Measurements from ENCODE around the gene BAHCC1. TPM values are rescaled to one million over a fixed set of nuclear protein-coding genes. Genes with fewer than 3 reads are reported as not detected.

The BAHCC1 gene
- total RNA-seq, 1 donor = 11.2 TPM

DNA sequence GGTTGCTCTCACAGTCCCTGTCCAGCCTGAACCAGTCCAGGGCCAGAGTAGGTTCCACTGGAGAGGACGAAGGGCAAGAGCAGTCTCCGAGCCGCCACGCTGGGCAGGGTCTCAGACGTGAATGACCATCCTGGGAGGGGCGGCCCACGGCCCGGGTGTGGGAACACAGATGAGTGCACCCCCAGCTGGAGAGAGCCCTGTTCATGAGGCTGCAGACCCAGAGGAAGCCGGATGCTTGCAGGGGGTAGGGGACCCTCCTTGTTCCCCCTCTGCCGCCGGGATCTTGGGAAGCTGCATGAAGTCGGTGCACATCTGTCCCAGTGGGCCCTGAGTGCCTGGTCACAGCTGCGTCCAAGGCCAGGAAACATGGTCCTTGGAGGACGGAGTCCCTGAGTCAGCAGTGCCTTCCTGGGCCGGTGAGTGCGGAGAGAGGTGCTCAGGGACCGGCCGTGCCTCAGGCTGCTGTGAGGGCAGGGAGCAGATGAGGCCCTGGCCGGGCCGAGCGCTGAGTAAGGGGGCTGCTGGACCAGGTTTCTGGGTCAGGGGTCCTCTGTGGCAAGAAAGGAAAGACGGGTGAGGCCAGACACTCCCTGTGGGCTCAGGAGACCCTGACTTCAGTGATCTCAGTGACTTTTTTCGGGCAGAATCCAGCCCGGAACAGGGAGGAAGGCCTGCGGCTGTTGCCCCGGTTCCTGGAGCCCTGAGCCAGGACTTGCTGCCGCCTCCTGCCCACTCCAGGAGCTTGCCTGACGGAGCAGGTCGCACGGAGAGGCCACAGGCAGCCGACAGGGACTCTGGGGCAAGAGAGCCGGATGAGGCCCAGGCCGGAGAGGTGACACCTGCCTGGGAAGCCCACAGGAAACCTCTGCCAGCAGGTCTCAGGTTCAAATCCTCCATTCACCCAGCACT lies 71.6 kb downstream of the BAHCC1 start:
- no peak for DNase-seq (ENCODE audit: insufficient read length, low spot score, missing footprints)
- H3K9me3 ChIP-seq (ENCODE audit: low read depth, low read length) = no peaks in the 10 kb centered on the region
- TF ChIP-seq, protein P1, sequence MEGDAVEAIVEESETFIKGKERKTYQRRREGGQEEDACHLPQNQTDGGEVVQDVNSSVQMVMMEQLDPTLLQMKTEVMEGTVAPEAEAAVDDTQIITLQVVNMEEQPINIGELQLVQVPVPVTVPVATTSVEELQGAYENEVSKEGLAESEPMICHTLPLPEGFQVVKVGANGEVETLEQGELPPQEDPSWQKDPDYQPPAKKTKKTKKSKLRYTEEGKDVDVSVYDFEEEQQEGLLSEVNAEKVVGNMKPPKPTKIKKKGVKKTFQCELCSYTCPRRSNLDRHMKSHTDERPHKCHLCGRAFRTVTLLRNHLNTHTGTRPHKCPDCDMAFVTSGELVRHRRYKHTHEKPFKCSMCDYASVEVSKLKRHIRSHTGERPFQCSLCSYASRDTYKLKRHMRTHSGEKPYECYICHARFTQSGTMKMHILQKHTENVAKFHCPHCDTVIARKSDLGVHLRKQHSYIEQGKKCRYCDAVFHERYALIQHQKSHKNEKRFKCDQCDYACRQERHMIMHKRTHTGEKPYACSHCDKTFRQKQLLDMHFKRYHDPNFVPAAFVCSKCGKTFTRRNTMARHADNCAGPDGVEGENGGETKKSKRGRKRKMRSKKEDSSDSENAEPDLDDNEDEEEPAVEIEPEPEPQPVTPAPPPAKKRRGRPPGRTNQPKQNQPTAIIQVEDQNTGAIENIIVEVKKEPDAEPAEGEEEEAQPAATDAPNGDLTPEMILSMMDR (IDR thresholded peaks at IDR 0.05; ENCODE audit: extremely low read depth, low read depth, low read length) = no peak
- H4K20me1 ChIP-seq (ENCODE audit: insufficient read depth, low read length) = no peaks in the 10 kb centered on the region
- H3K27ac ChIP-seq (ENCODE audit: low read depth, low read length) = no peak overlapping the region
- H3K79me2 ChIP-seq (ENCODE audit: insufficient read depth, low read length) = no peaks in the 10 kb centered on the region
- H3K36me3 ChIP-seq (ENCODE audit: insufficient read depth, low read length) = no peaks in the 10 kb centered on the region
- no peaks in the 10 kb centered on the region for H3K27me3 ChIP-seq (ENCODE audit: insufficient read depth, low read length)
- H3K4me1 ChIP-seq (ENCODE audit: insufficient read depth, low read length) = peaks cover 6% of the 10 kb centered on the region
- H3K4me3 ChIP-seq (ENCODE audit: insufficient read depth, low read length) = no peak overlapping the region
- no peak overlapping the region for H3K4me2 ChIP-seq (ENCODE audit: insufficient read depth, low read length)
- no peak overlapping the region for H2AFZ ChIP-seq (ENCODE audit: low read length)

DNA sequence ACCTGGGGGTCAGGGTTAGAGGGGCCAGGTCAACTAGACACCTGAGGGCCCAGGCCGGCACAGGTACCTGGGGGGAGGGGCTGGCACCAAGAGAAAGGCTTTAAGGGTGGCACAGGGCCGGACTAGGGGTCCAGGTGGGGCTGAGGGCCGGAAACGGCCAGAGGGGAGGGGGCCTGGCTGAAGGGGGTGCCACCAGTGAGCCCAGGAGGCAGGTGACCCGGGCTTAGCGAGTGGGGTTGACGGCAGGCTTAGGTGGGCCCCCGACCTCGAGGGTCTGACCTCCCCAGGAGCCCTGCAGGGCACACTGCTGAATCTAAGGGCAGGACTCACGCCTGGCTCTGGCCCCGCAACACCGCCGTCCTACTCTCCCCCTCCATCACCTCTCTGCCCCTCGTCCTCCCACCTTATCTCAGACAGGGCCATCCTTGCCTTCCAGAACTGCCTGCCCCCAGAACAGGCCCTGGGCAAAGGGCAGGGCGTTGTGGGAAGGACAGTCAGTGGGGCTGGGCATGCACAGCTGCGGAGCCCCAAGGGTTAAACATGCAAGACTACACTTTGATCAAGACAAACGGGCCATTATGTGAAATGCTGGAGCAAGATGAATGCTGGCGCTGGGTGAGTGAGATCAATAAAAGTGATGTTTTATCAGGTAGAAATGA lies 73.0 kb downstream of the BAHCC1 start:
- Histone ChIP-seq H3K36me3 (ENCODE audit: insufficient read depth, low read length) (no peaks in the 10 kb centered on the region), H3K4me1 (ENCODE audit: insufficient read depth, low read length) (peaks cover 9% of the 10 kb centered on the region), H3K79me2 (ENCODE audit: insufficient read depth, low read length) (no peaks in the 10 kb centered on the region), H4K20me1 (ENCODE audit: insufficient read depth, low read length) (no peaks in the 10 kb centered on the region), H2AFZ (ENCODE audit: low read length) (no peak overlapping the region), H3K27me3 (ENCODE audit: insufficient read depth, low read length) (no peaks in the 10 kb centered on the region), H3K9me3 (ENCODE audit: low read depth, low read length) (no peaks in the 10 kb centered on the region), H3K27ac (ENCODE audit: low read depth, low read length) (no peak overlapping the region), H3K4me3 (ENCODE audit: insufficient read depth, low read length) (no peak overlapping the region), H3K4me2 (ENCODE audit: insufficient read depth, low read length) (no peak overlapping the region)
- TF ChIP-seq, protein P1 (IDR thresholded peaks at IDR 0.05; ENCODE audit: extremely low read depth, low read depth, low read length) = no peak
- DNase-seq (ENCODE audit: insufficient read length, low spot score, missing footprints) = no peak

DNA sequence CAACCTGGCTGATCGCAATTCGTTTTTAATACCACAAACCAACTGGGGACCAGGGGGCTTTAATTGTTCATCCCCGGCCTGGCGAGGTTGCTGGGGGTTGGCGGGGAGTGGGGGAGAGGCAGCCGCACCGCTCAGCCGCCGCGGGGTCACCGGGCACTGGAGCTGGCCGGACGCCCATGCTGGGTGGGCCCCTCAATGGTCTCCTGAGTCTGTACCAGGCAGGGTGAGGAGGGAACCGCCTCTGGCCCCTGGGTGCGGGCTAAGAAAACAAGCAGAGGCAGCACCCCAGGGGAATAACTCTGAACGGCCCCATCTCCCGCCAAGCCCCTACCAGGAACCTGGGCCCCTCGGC lies 73.5 kb downstream of the BAHCC1 start:
- H3K27me3 ChIP-seq (ENCODE audit: insufficient read depth, low read length) = no peaks in the 10 kb centered on the region
- no peaks in the 10 kb centered on the region for H4K20me1 ChIP-seq (ENCODE audit: insufficient read depth, low read length)
- H3K9me3 ChIP-seq (ENCODE audit: low read depth, low read length) = no peaks in the 10 kb centered on the region
- H3K4me3 ChIP-seq (ENCODE audit: insufficient read depth, low read length) = no peak overlapping the region
- H3K79me2 ChIP-seq (ENCODE audit: insufficient read depth, low read length) = no peaks in the 10 kb centered on the region
- no peak overlapping the region for H3K4me2 ChIP-seq (ENCODE audit: insufficient read depth, low read length)
- H3K4me1 ChIP-seq (ENCODE audit: insufficient read depth, low read length) = peaks cover 9% of the 10 kb centered on the region
- no peaks in the 10 kb centered on the region for H3K36me3 ChIP-seq (ENCODE audit: insufficient read depth, low read length)
- no peak overlapping the region for H2AFZ ChIP-seq (ENCODE audit: low read length)
- no peak for DNase-seq (ENCODE audit: insufficient read length, low spot score, missing footprints)
- TF ChIP-seq, protein P1 (IDR thresholded peaks at IDR 0.05; ENCODE audit: extremely low read depth, low read depth, low read length) = no peak
- no peak overlapping the region for H3K27ac ChIP-seq (ENCODE audit: low read depth, low read length)

DNA sequence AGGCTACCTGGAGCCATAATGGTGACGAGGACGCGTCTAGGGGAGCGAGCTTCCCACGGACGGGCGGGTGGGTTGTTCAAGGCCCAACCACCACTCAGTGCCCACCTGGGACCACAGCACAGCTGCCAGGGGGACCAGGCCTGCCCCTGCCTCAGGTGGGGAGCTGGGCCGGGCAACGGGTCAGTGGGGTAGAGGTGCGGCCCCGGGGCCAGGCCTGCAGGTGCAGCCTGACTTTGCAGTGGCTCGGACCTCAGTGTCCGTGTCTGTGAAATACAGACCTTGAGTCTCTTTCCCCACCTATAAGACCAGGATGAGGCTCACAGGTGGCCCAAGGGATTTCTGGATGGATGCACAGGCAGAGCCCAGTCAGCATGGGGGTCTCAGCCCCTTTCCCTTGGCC lies 74.0 kb downstream of the BAHCC1 start:
- H4K20me1 ChIP-seq (ENCODE audit: insufficient read depth, low read length) = no peaks in the 10 kb centered on the region
- H3K36me3 ChIP-seq (ENCODE audit: insufficient read depth, low read length) = no peaks in the 10 kb centered on the region
- no peak overlapping the region for H3K27ac ChIP-seq (ENCODE audit: low read depth, low read length)
- H3K4me3 ChIP-seq (ENCODE audit: insufficient read depth, low read length) = no peak overlapping the region
- H3K4me1 ChIP-seq (ENCODE audit: insufficient read depth, low read length) = peaks cover 9% of the 10 kb centered on the region
- no peak for DNase-seq (ENCODE audit: insufficient read length, low spot score, missing footprints)
- no peak overlapping the region for H2AFZ ChIP-seq (ENCODE audit: low read length)
- H3K9me3 ChIP-seq (ENCODE audit: low read depth, low read length) = no peaks in the 10 kb centered on the region
- no peaks in the 10 kb centered on the region for H3K79me2 ChIP-seq (ENCODE audit: insufficient read depth, low read length)
- H3K4me2 ChIP-seq (ENCODE audit: insufficient read depth, low read length) = no peak overlapping the region
- TF ChIP-seq, protein P1 (IDR thresholded peaks at IDR 0.05; ENCODE audit: extremely low read depth, low read depth, low read length) = no peak
- H3K27me3 ChIP-seq (ENCODE audit: insufficient read depth, low read length) = no peaks in the 10 kb centered on the region

Measured in osteoblast (primary cell).